SH-SY5Y (cell line): ENCODE data around the gene PHF24.

Experiments
- GATA2 ChIP-seq: IDR thresholded peaks from 2 replicates; pipeline ENCODE4 v1.6.1; 2011; ENCODE audit warnings: mild to moderate bottlenecking, low read depth, low read length
- GATA3 ChIP-seq: IDR thresholded peaks from 2 replicates; pipeline ENCODE4 v1.6.1; 2011; ENCODE audit warnings: low read depth, mild to moderate bottlenecking, low read length, moderate library complexity

DNA sequence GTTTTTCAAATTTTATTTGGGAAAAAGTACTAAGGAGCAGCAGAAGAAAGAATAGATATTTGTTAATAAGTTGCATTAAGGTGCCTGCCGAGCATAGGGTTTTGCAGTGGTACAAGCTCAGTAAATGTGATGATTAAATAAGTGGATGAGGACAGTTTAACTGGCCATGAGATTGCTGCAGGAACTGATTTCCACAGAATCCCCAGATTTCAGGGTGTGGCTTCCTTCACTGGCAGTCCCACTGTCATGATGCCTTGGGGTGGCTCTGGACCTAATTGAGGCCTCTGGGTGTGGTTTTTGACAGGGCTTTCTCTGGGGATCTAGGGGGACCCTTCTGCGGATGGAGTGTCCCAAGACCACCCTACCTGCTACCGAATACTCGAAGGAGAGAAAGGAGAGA is 1.4 kb downstream of the PHF24 start:
- TF ChIP-seq GATA3 (no peak), GATA2 (no peak)
